GM23338 (cell line): ENCODE measurements around the gene ARL8B. TPM values are rescaled to one million over a fixed set of nuclear protein-coding genes. Genes with fewer than 3 reads are reported as not detected.

Source experiments
- ATAC-seq: fragments of 200-7000 bp; cut with Tn5 transposase; 3 replicates; pipeline ENCODE4 v1.9.1; 2020
- DNase-seq: peaks from one replicate; pipeline ENCODE4 v3.0.0-alpha.2; 2015; ENCODE audit warnings: low spot score
- H2AFZ ChIP-seq: fragments of 200-600 bp; sonication (generic); 2 replicates; pipeline ENCODE4 v1.8.0; 2016; ENCODE audit warnings: antibody characterized with exemption, mild to moderate bottlenecking, moderate library complexity
- H3F3A ChIP-seq: fragments of 200-600 bp; sonication (generic); replicated peaks from 2 replicates; pipeline ENCODE4 v1.8.0; 2017; ENCODE audit warnings: antibody characterized with exemption, mixed run types, low read depth
- H3K27ac ChIP-seq: fragments of 200-600 bp; sonication (generic); 2 replicates; pipeline ENCODE4 v1.6.1; 2016; ENCODE audit warnings: low read depth
- H3K27me3 ChIP-seq: fragments of 200-600 bp; sonication (generic); 2 replicates; pipeline ENCODE4 v1.8.0; 2016; ENCODE audit warnings: mild to moderate bottlenecking, mixed run types, moderate library complexity; ENCODE audit not compliant: insufficient read depth
- H3K36me3 ChIP-seq: fragments of 200-600 bp; sonication (generic); 2 replicates; pipeline ENCODE4 v1.8.0; 2016; ENCODE audit warnings: mild to moderate bottlenecking; ENCODE audit not compliant: insufficient read depth
- H3K4me1 ChIP-seq: fragments of 200-600 bp; sonication (generic); 2 replicates; pipeline ENCODE4 v1.8.0; 2016; ENCODE audit warnings: mild to moderate bottlenecking, moderate library complexity; ENCODE audit not compliant: insufficient read depth
- H3K4me2 ChIP-seq: fragments of 200-600 bp; sonication (generic); 2 replicates; pipeline ENCODE4 v1.7.1; 2017; ENCODE audit warnings: mixed run types
- H3K4me3 ChIP-seq: fragments of 200-600 bp; sonication (generic); 2 replicates; pipeline ENCODE4 v1.6.1; 2016; ENCODE audit warnings: mixed run types
- H3K79me2 ChIP-seq: fragments of 200-600 bp; sonication (generic); replicated peaks from 2 replicates; pipeline ENCODE4 v1.8.0; 2017; ENCODE audit warnings: mild to moderate bottlenecking; ENCODE audit not compliant: insufficient read depth
- H3K9me2 ChIP-seq: fragments of 200-600 bp; sonication (generic); 2 replicates; pipeline ENCODE4 v1.8.0; 2017; ENCODE audit not compliant: insufficient read depth
- H4K20me1 ChIP-seq: fragments of 200-600 bp; sonication (generic); replicated peaks from 2 replicates; pipeline ENCODE4 v1.8.0; 2017; ENCODE audit warnings: mild to moderate bottlenecking; ENCODE audit not compliant: insufficient read depth
- H3K27ac Mint-ChIP-seq: 2 replicates; pipeline ENCODE4 v1.8.0; 2020; ENCODE audit warnings: inconsistent platforms, mild to moderate bottlenecking, moderate library complexity, mixed read lengths
- H3K27me3 Mint-ChIP-seq: 3 replicates; pipeline ENCODE4 v1.8.0; 2022; ENCODE audit warnings: low read depth, mild to moderate bottlenecking, moderate library complexity, mixed read lengths, inconsistent platforms; ENCODE audit not compliant: insufficient read depth, poor library complexity
- H3K36me3 Mint-ChIP-seq: 3 replicates; pipeline ENCODE4 v1.8.0; 2021; ENCODE audit warnings: low read depth, mild to moderate bottlenecking, inconsistent platforms, moderate library complexity, mixed read lengths
- H3K4me1 Mint-ChIP-seq: 3 replicates; pipeline ENCODE4 v1.8.0; 2020; ENCODE audit warnings: mild to moderate bottlenecking, inconsistent platforms, mixed read lengths
- H3K4me3 Mint-ChIP-seq: 3 replicates; pipeline ENCODE4 v1.8.0; 2021; ENCODE audit warnings: moderate library complexity, mild to moderate bottlenecking, inconsistent platforms, mixed read lengths
- H3K9me3 Mint-ChIP-seq: 3 replicates; pipeline ENCODE4 v1.8.0; 2020; ENCODE audit warnings: moderate library complexity, mild to moderate bottlenecking, inconsistent platforms, mixed read lengths
- CREB1 ChIP-seq: fragments of 250-450 bp; sonication (Bioruptor Pico); IDR thresholded peaks from 2 replicates; pipeline ENCODE4 v1.5.0; 2020; ENCODE audit warnings: low read depth, mild to moderate bottlenecking, moderate library complexity
- EZH2phosphoT487 ChIP-seq: fragments of 200-600 bp; sonication (generic); IDR thresholded peaks from one replicate; pipeline ENCODE4 v1.8.1; 2018; ENCODE audit warnings: antibody characterized with exemption; ENCODE audit not compliant: unreplicated experiment
- NANOG ChIP-seq: IDR thresholded peaks from 2 replicates; pipeline ENCODE4 v1.6.1; 2016; ENCODE audit warnings: antibody characterized with exemption, borderline replicate concordance
- REST ChIP-seq: IDR thresholded peaks from one replicate; pipeline ENCODE4 v1.6.1; 2018; ENCODE audit warnings: antibody characterized with exemption; ENCODE audit not compliant: unreplicated experiment
- ZNF114 ChIP-seq: fragments of 250-450 bp; sonication (Bioruptor Pico); IDR thresholded peaks from 2 replicates; pipeline ENCODE4 v1.5.0; 2020; ENCODE audit warnings: mild to moderate bottlenecking, moderate library complexity
- ZNF331 ChIP-seq: fragments of 250-450 bp; sonication (Bioruptor Pico); IDR thresholded peaks from 2 replicates; pipeline ENCODE4 v1.5.0; 2020; ENCODE audit warnings: low read depth, mild to moderate bottlenecking, moderate library complexity
- ZNF462 ChIP-seq: fragments of 250-450 bp; sonication (Bioruptor Pico); IDR thresholded peaks from 2 replicates; pipeline ENCODE4 v1.5.0; 2020; ENCODE audit warnings: mild to moderate bottlenecking, moderate library complexity
- polyA plus RNA-seq: library from polyadenylated mRNA; unstranded; fragments of >200 nt; fragmentation: Nextera tagmentation; extraction: Ambion mirVana; gene quantifications from 2 replicates; pipeline ENCODE4 v1.2.1, GENCODE V29; 2016
- total RNA-seq: library from RNA; depleted of rRNA; stranded (reverse); fragments of >200 nt; shearing (Covaris generic); gene quantifications from 2 replicates; pipeline ENCODE4 v1.2.3, GENCODE V29; 2014

ARL8B gene
- total and polyA plus RNA-seq, 2 experiments from 2014 or later = 25.5 to 40.8 TPM

DNA sequence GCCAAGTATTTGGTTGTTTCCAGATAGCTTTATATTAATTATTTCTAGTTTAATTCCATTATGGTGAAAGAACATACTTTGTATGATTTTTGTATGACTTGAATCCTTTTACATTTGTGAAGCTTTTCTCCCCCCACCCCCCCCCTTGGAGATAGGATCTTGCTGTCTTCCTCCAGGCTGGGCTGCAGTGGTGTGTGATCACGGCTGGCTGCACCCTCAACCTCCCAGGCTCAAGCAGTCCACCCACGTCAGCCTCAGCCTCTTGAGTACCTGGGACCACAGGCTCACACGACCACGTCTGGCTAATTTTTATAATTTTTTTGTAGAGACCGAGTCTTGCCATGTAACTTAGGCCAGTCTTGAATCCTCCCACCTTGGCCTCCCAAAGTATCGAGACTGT is 29.5 kb downstream of the ARL8B start:
- peaks cover 12% of the 10 kb centered on the region for H4K20me1 ChIP-seq

More for the DNA sequence above, 29.5 kb downstream of the ARL8B start:
- Mint-ChIP-seq H3K36me3 (peaks cover 16% of the 10 kb centered on the region), H3K4me1 (peaks cover 23% of the 10 kb centered on the region), H3K4me3 (no peak overlapping the region), H3K9me3 (peaks cover 14% of the 10 kb centered on the region), H3K27me3 (no peaks in the 10 kb centered on the region), H3K27ac (no peak overlapping the region)
- H3K4me1 ChIP-seq = peaks cover 7% of the 10 kb centered on the region; the same call in 1 of the 2 replicates
- no peak for TF ChIP-seq NANOG
- no peak for TF ChIP-seq ZNF462
- no peak for TF ChIP-seq REST
- TF ChIP-seq ZNF114 (CRISPR knock-in tag) = no peak
- TF ChIP-seq ZNF331 (CRISPR knock-in tag) = no peak
- no peak for TF ChIP-seq EZH2phosphoT487
- no peak for TF ChIP-seq CREB1 (CRISPR knock-in tag)
- no peak overlapping the region for H3K4me3 ChIP-seq
- no peaks in the 10 kb centered on the region for H3K36me3 ChIP-seq
- no peaks in the 10 kb centered on the region for H3K27me3 ChIP-seq
- ATAC-seq = no peak
- no peak for DNase-seq
- no peaks in the 10 kb centered on the region for H3K9me2 ChIP-seq
- no peak overlapping the region for H3K27ac ChIP-seq
- H2AFZ ChIP-seq = no peak overlapping the region
- H3K79me2 ChIP-seq = peaks cover 98% of the 10 kb centered on the region
- no peaks in the 10 kb centered on the region for H3F3A ChIP-seq
- no peak overlapping the region for H3K4me2 ChIP-seq
